ENCODE results near the gene DNM3. TPM values are rescaled to one million over a fixed set of nuclear protein-coding genes. Genes with fewer than 3 reads are reported as not detected.

The DNM3 gene
- total RNA-seq, 1 donor from 2014 or later = 2.1 TPM

DNA sequence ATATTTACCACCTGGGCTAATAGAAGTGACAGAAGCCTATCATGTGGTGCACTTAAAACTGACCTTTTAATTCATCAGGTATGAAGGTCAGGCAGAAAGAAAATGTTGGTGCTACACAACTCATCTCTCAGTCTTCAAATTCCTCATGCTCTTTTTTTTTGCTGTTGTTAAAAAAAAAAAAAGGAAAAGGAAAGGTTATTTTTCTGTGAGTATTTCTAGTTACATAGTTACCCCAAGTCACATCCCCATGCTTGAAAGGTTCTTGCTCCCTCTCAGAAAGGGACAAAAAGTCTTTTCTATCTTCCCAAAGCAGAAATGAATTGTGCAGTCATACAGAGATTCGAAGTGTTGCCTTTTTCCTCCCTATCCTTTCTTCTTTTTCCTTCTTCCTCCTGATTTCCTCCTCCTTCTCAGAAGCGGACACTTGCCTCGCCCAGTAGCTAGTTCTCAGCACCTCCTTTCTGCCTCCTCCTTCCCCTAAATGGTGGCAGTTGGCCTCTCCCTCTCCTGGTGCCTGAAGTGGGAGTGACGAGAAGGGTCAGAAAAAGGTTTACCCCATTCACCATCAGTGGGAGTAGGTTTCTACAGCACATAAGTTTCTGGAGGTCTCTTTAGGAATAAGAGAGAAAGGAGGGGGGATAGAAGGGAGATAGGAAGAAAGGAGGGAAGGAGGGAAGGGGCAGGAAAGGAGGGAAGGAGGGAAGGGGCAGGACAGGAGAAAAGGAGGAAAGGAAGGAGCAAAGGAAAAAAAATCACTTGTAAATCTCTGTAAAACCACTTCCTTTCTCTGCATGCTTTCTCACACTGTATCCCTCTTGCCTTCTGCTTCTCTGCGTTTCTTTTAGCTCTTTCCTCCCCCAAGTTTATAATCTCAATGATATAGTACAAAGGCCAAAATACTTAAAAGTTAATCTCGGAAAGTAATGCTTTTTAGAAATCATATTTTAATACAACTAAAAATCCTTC lies 558.7 kb downstream of the DNM3 start:
- ChIA-PET CTCF (interaction anchor here (0.6 to 7.7 kb wide), 29 partner anchors 10 to 1859 kb away, joined by 3 to 69 read pairs (median 5); partner anchors contain the start of gene PIGC), POLR2A (interaction anchor here (0.6 to 11.9 kb wide), 13 partner anchors 9 to 1018 kb away, joined by 3 to 248 read pairs (median 4); partner anchors contain the start of gene PIGC)
- Mint-ChIP-seq H3K4me3 (no peak overlapping the region), H3K27ac (peak overlapping the region; percentile 90), H3K36me3 (ENCODE audit: low read depth) (no peaks in the 10 kb centered on the region), H3K9me3 (no peaks in the 10 kb centered on the region), H3K27me3 (no peaks in the 10 kb centered on the region), H3K4me1 (peaks cover 53% of the 10 kb centered on the region)
- ATAC-seq (ENCODE audit: low read depth) = no peak
- TF ChIP-seq, protein P1, sequence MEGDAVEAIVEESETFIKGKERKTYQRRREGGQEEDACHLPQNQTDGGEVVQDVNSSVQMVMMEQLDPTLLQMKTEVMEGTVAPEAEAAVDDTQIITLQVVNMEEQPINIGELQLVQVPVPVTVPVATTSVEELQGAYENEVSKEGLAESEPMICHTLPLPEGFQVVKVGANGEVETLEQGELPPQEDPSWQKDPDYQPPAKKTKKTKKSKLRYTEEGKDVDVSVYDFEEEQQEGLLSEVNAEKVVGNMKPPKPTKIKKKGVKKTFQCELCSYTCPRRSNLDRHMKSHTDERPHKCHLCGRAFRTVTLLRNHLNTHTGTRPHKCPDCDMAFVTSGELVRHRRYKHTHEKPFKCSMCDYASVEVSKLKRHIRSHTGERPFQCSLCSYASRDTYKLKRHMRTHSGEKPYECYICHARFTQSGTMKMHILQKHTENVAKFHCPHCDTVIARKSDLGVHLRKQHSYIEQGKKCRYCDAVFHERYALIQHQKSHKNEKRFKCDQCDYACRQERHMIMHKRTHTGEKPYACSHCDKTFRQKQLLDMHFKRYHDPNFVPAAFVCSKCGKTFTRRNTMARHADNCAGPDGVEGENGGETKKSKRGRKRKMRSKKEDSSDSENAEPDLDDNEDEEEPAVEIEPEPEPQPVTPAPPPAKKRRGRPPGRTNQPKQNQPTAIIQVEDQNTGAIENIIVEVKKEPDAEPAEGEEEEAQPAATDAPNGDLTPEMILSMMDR (IDR thresholded peaks at IDR 0.05) = no peak
- no peak for DNase-seq
- intact Hi-C loops (cut with micrococcal nuclease) = loop anchor here (1.0 to 2.0 kb wide), 9 partner anchors 20 to 599 kb away; partner anchors contain the start of gene PIGC

DNA sequence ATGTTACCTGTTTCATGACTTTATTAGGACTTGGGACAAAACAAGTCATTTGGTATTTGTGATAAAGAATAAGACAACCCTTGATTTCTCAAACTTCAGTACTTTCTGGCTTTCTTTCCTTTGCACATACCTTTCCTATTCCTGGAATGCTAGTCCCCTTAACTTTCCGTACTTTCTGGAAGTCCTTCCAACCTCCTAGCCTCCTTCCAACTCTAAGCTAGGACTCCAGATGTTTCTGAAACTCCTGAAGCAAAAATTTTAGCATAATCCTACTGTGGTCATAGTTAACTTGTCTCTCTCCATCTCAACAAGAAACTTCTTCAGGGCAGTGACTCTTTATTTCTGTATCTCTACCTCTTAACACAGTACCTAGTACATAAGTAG lies 559.4 kb downstream of the DNM3 start:
- H3K4me1 Mint-ChIP-seq = peaks cover 46% of the 10 kb centered on the region
- CTCF ChIA-PET = interaction anchor here (1.7 to 7.7 kb wide), 5 partner anchors 10 to 399 kb away, joined by 5 to 69 read pairs (median 23); no protein-coding TSS in a partner anchor
- POLR2A ChIA-PET = interaction anchor here (2.5 kb wide), 1 partner anchor 10 kb away, joined by 14 read pairs; no protein-coding TSS in a partner anchor
- ATAC-seq (ENCODE audit: low read depth) (no peak), DNase-seq (no peak)
- intact Hi-C loops (cut with micrococcal nuclease) = no loop called here
- H3K4me3 Mint-ChIP-seq = no peak overlapping the region
- no peaks in the 10 kb centered on the region for H3K9me3 Mint-ChIP-seq
- H3K27ac Mint-ChIP-seq = no peak overlapping the region
- TF ChIP-seq, protein P1 (IDR thresholded peaks at IDR 0.05) = no peak
- H3K36me3 Mint-ChIP-seq (ENCODE audit: low read depth) = no peaks in the 10 kb centered on the region
- H3K27me3 Mint-ChIP-seq = no peaks in the 10 kb centered on the region

DNA sequence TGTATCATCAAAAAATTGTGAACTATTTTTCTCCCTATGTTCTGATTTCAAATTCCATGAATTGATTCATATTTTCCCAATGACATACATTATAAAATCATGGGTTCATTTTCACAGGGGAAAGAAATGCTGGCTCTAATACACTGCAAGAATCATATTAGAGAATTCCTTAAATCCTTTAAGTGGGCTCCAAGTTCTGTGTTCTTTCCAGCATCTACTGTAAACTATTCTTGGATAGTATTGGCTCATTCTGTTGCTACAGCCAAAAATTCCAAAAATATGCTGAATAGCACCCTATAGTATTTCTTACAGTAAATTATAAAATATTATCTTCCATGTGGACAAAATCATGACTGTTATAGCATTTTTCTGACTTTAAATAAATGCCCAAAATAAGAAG lies 560.2 kb downstream of the DNM3 start:
- H3K27me3 Mint-ChIP-seq = no peaks in the 10 kb centered on the region
- no peaks in the 10 kb centered on the region for H3K36me3 Mint-ChIP-seq (ENCODE audit: low read depth)
- no peak for DNase-seq
- POLR2A ChIA-PET = no interaction called here
- H3K4me3 Mint-ChIP-seq = no peak overlapping the region
- peaks cover 39% of the 10 kb centered on the region for H3K4me1 Mint-ChIP-seq
- intact Hi-C loops (cut with micrococcal nuclease) = no loop called here
- no peak overlapping the region for H3K27ac Mint-ChIP-seq
- TF ChIP-seq, protein P1 (IDR thresholded peaks at IDR 0.05) = no peak
- CTCF ChIA-PET = interaction anchor here (2.8 to 7.7 kb wide), 3 partner anchors 11 to 399 kb away, joined by 23 to 69 read pairs (median 63); no protein-coding TSS in a partner anchor
- H3K9me3 Mint-ChIP-seq = no peaks in the 10 kb centered on the region
- no peak for ATAC-seq (ENCODE audit: low read depth)

DNA sequence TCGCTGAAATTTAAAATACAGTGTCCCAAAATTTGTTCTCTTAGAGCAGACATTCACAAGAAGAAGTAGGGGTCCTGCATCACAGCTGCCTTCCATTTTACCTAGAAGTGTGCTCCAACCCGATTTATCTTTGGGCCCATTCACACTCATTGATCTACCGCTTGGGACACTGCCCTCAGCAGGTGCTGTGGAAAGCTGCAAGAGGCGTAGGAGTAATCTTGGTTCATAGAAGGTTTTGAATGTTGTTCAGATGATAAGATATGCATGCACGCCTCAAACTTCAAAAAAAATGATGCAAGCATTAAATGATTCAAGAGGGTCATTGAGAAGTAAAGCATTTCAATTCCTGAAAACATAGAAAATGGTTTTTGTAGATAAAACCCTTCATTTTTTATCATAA lies 560.6 kb downstream of the DNM3 start:
- ATAC-seq (ENCODE audit: low read depth) = no peak
- peaks cover 36% of the 10 kb centered on the region for H3K4me1 Mint-ChIP-seq
- intact Hi-C loops (cut with micrococcal nuclease) = no loop called here

More for the DNA sequence above, 560.6 kb downstream of the DNM3 start:
- Mint-ChIP-seq H3K27ac (no peak overlapping the region), H3K27me3 (no peaks in the 10 kb centered on the region), H3K9me3 (no peaks in the 10 kb centered on the region), H3K4me3 (no peak overlapping the region), H3K36me3 (ENCODE audit: low read depth) (no peaks in the 10 kb centered on the region)
- ChIA-PET CTCF (interaction anchor here (0.8 to 7.7 kb wide), 3 partner anchors 43 to 400 kb away, joined by 3 to 63 read pairs (median 3); no protein-coding TSS in a partner anchor), POLR2A (no interaction called here)
- TF ChIP-seq, protein P1 (IDR thresholded peaks at IDR 0.05) = no peak
- DNase-seq = no peak
